Mucosa of stomach (tissue), 1 donor: ENCODE results near the gene ALOX5.

Experiments
- H3K27me3 ChIP-seq: one replicate; pipeline ENCODE4 v1.7.0; 2013; ENCODE audit warnings: mild to moderate bottlenecking, low read length; ENCODE audit not compliant: control insufficient read depth, insufficient read depth
- H3K36me3 ChIP-seq: one replicate; pipeline ENCODE4 v1.7.0; 2013; ENCODE audit warnings: low read length; ENCODE audit not compliant: control insufficient read depth, insufficient read depth
- H3K4me1 ChIP-seq: one replicate; pipeline ENCODE4 v1.7.0; 2013; ENCODE audit warnings: mild to moderate bottlenecking, low read length; ENCODE audit not compliant: control insufficient read depth, insufficient read depth
- H3K4me3 ChIP-seq: one replicate; pipeline ENCODE4 v1.7.0; 2013; ENCODE audit warnings: low read length
- H3K9ac ChIP-seq: one replicate; pipeline ENCODE4 v1.7.0; 2013; ENCODE audit warnings: mild to moderate bottlenecking, low read length, moderate library complexity
- H3K9me3 ChIP-seq: one replicate; pipeline ENCODE4 v1.7.0; 2013; ENCODE audit warnings: mild to moderate bottlenecking, low read length, moderate library complexity; ENCODE audit not compliant: control insufficient read depth
- donor health status: Pancreatic carcinoma.

ALOX5 gene

DNA sequence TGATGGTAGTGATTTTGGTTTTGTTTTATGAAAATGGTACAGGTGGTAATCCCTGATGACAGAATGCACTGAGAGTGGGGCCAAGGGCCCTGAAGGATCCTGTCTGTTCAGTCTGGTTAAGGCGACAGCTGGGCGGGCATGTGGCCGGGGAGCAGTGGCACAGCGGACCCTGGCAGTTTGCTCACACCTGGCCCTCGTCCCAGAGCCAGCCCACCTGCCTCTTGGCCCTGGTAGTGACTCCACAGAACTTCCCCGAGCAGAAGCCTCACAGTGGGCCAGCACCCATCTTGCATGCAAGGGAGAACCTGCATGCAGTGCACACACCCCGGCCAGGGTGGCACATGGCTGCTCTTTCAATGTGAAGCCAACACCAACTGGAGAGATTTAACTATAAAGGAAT lies 82.8 kb downstream of the ALOX5 start:
- Histone ChIP-seq H3K9ac (no peak overlapping the region), H3K36me3 (no peaks in the 10 kb centered on the region), H3K9me3 (no peaks in the 10 kb centered on the region), H3K4me1 (no peaks in the 10 kb centered on the region), H3K27me3 (no peaks in the 10 kb centered on the region), H3K4me3 (no peak overlapping the region)

DNA sequence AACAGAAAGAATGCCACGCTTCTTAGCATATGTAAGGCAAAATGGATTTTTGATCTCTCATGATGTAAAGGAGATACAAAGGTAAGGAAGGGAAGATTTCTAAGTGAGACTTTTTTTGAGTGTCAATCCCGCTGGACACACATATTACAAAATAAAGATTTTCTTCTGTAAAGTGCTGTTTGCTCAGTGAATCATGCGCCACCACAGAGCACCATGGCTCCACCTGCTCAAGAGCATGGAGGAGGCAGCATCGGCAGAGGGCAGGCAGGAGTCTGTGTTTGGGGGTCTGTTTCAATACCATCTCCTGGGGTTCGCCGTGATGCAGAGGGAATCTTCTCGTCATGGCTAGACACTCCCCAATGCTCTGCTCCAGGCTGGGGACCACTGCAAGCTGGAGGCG lies 83.5 kb downstream of the ALOX5 start:
- no peaks in the 10 kb centered on the region for H3K9me3 ChIP-seq
- H3K9ac ChIP-seq: no peak overlapping the region
- H3K4me3 ChIP-seq: no peak overlapping the region
- no peaks in the 10 kb centered on the region for H3K36me3 ChIP-seq
- H3K4me1 ChIP-seq: no peaks in the 10 kb centered on the region
- no peaks in the 10 kb centered on the region for H3K27me3 ChIP-seq

DNA sequence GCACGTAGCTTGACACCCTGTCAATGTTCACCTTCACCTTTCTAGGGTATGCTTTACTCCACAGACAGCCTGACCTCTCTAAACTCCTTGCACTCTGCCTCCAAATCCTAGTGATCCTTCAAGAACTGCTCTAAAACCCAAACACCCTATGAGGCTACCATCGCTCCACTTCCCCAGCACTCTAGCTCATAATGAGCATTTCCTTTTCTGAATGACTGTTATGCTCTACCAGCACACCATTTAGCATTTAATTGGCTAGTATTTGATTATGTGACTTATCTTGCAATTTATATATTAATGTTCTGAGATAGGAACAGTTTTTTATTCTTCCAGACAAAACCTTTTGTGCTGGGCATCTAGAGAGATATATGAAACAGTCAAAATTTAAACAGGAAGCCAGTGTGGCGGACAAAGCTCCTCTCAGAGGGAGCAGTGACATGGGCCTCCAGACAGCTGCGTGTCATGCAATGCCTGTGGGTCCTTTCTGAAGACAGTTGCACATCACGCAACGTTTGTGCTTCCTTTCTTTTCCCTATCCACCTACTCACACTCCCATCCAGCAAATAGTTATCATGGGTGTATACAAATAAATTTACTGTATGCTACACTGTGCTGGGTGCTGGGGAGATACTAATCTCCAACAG lies 86.3 kb downstream of the ALOX5 start:
- Histone ChIP-seq H3K9me3 (no peaks in the 10 kb centered on the region), H3K27me3 (no peaks in the 10 kb centered on the region), H3K9ac (no peak overlapping the region), H3K4me1 (no peaks in the 10 kb centered on the region), H3K4me3 (no peak overlapping the region), H3K36me3 (no peaks in the 10 kb centered on the region)

DNA sequence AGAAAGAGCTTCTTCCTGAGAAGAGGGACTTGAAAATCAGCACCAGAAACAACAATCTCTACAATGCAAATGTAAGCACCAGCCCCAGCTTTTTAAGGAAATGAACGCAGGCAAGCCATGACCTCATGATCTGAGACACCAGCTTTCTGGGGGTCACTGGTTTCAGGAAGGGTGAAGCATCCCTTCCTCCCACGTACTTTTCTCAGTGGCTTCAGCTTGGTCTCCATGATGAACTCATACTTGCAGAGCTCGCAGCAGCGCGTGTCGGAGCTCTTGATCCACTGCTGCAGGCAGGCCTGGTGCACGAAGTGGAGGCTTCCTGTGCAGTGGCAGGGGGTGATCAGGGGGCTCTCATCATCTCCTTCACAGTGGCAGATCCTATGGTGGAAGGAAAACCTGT lies 87.0 kb downstream of the ALOX5 start:
- no peaks in the 10 kb centered on the region for H3K36me3 ChIP-seq
- H3K9ac ChIP-seq: no peak overlapping the region

DNA sequence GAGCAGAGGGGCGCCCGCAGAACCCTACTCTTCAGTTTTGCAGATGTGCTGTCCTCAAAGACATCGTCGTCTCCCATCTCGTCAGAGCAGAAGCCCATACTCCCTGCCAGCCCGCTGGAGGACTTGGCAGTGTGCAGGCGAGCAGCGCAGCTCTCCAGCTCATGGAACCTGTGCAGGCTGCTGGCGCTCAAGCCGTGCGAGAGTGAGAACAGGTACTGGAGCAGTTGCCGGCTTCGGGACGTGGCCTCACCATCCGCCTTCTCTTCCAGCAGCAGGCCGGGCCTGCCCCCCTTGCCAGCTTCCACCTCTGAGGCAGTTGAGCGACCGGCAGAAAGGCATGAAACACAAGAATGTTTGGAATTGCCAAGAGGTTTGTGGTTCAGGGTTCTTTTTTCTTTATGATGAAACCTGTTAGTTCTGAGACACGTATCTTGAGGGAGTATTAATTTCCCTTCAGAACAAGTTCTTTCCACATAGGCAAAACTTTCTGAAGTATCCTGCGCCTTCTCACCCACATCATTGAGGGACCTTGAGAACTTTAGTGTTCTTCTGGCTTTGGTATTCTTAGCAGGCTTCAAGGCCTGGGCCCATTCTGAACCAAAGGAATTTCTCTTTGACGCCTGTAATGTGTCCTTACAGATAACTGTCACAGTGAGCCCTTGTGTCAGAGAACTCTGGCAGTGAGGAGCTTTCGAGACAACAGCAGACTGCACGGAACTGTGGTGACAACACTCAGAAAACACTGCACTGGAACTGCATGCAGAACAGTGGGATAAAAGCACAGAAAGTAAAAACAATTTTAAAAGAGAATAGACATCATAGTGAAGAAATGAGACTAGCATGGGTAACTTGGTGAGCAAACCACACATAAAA lies 89.5 kb downstream of the ALOX5 start:
- Histone ChIP-seq H3K4me3 (no peak overlapping the region), H3K36me3 (no peaks in the 10 kb centered on the region), H3K27me3 (no peaks in the 10 kb centered on the region), H3K9me3 (no peaks in the 10 kb centered on the region), H3K4me1 (no peaks in the 10 kb centered on the region), H3K9ac (no peak overlapping the region)

More for the DNA sequence above, 87.0 kb downstream of the ALOX5 start:
- Histone ChIP-seq H3K4me3 (no peak overlapping the region), H3K27me3 (no peaks in the 10 kb centered on the region), H3K4me1 (no peaks in the 10 kb centered on the region), H3K9me3 (no peaks in the 10 kb centered on the region)

DNA sequence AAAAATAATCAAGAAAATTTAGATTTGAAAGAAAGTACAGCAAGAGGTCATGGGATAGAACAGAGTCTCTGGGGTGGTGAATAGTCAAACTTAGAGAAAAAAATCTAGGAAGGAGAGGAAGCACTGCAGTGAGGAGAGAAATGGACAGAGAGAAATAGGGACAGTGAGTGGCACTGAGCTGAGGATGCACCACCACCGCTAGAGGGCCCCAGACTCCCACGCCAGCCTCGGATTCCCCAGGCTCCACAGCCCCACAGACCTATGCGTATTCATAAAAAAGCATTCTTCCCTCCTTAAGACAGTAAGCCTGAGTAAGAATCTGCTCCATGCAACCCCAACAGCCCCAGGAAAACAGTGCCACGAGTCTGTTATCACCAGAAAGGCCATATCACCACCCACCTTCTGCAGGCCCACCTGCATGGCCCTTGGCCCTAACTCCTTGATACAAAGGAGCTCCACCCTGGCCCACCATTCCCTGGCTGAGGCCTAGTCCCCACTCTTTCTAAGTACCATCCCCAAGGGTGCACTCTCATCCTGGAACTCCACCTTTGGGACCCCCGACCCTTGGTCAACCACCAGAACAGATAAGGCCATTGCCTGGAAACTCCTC lies 91.0 kb downstream of the ALOX5 start:
- H3K36me3 ChIP-seq: no peaks in the 10 kb centered on the region
- peaks cover 1% of the 10 kb centered on the region for H3K4me1 ChIP-seq
- no peaks in the 10 kb centered on the region for H3K27me3 ChIP-seq
- no peaks in the 10 kb centered on the region for H3K9me3 ChIP-seq
- H3K9ac ChIP-seq: no peak overlapping the region
- no peak overlapping the region for H3K4me3 ChIP-seq

DNA sequence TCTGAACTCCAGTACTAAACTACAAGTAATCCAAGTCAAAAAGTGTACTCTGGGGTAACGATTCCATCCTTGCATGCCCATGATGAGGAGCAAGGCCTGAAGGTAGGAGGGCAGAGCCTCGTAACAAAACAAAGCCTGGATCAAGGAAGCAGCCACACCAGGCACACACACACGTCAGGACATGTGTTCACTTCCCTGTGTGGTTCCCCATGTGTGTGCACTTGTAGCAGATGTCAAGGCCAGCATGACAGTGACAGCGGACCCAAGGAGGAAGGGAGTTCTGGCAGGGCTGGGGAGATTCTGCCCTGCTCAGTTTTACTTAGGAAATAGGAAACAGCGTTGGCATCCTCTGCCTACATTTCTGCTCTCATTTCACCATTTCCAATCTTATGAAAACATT lies 92.8 kb downstream of the ALOX5 start:
- no peaks in the 10 kb centered on the region for H3K27me3 ChIP-seq
- H3K4me3 ChIP-seq: no peak overlapping the region
- H3K4me1 ChIP-seq: peaks cover 9% of the 10 kb centered on the region
- no peaks in the 10 kb centered on the region for H3K36me3 ChIP-seq
- H3K9ac ChIP-seq: no peak overlapping the region
- H3K9me3 ChIP-seq: no peaks in the 10 kb centered on the region

DNA sequence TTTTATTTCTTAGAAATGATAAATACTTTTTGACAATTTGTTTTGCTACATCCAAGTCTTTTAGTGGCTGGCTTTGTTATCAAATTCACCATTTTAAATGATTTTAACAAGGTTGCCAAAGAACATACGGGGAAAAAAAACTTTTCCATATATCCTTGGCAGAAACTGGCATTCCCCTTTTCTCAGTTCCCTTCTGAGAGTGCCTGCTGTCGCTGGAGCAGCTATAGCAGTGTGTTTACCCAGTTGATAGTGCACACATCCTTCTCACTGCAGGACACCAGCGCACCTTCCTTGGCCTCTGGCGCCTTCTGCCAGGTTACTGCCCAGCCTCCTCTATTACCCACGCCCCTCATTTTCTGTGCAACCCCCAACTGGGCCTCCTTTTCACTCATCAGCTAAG lies 94.1 kb downstream of the ALOX5 start:
- no peaks in the 10 kb centered on the region for H3K27me3 ChIP-seq
- no peaks in the 10 kb centered on the region for H3K9me3 ChIP-seq
- no peak overlapping the region for H3K4me3 ChIP-seq
- H3K36me3 ChIP-seq: no peaks in the 10 kb centered on the region
- peaks cover 9% of the 10 kb centered on the region for H3K4me1 ChIP-seq
- H3K9ac ChIP-seq: no peak overlapping the region

DNA sequence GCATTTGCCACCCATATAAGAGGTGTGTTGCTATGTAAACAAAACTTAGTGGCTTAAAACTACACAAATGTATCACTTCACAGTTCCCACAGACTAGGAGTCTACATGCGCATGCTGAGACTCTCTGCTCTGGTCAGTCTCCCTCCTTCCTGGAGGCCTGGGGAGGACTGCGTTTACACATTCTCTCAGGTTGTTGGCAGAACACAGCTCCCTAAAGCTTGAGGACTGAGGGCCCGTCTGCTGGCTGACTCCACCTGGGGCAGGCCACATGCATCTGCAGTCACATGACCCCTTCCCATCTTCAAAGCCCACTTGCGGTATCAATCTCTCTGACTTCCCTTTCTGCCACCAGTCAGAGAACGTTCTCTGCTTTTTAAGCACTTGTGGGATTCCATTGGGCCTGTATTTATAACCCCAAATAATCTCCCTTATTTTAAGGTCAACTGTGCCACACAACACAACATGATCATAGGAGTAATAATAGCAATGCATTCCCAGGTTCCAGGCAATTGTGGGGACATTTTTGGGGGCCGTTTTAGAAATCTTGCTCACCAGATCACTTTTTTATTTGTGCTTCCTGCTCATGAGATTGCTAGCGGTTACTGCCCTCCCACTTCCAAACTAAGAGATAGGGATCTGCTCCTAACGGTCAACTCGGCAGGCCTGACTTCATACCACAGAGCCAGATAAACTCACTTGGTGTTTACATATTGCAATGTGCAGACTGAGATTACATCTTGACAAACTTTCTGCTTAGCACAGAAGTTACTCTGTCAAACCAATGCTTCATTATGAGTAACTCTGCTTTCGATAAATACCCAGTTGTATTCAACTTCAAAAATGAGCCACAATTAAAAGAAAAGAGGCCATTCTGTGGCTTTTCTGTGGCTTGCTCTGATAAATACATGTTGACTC lies 96.3 kb downstream of the ALOX5 start:
- H3K9ac ChIP-seq: no peak overlapping the region
- no peaks in the 10 kb centered on the region for H3K36me3 ChIP-seq
- no peaks in the 10 kb centered on the region for H3K9me3 ChIP-seq
- H3K27me3 ChIP-seq: no peaks in the 10 kb centered on the region
- no peak overlapping the region for H3K4me3 ChIP-seq
- H3K4me1 ChIP-seq: peaks cover 9% of the 10 kb centered on the region

DNA sequence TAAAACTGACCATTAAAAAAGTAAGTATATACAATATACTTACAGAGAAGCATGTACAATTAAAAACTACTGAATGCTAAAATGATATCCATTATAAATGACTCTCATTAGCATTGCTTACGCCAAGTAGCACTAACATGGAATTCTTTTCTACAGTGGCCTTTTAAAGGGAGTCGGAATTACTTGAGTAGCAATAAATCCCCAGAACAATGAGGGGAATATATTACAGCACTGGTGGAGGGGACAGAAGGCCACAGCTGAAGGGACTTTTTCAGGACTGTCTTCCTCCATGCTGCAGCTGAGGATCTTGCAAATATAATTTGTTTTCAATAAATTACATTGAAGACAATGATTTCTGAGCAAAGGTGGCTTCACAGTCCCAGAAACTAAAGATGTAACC lies 97.0 kb downstream of the ALOX5 start:
- Histone ChIP-seq H3K4me1 (peaks cover 9% of the 10 kb centered on the region), H3K9me3 (no peaks in the 10 kb centered on the region), H3K27me3 (no peaks in the 10 kb centered on the region), H3K36me3 (no peaks in the 10 kb centered on the region), H3K4me3 (no peak overlapping the region), H3K9ac (no peak overlapping the region)

DNA sequence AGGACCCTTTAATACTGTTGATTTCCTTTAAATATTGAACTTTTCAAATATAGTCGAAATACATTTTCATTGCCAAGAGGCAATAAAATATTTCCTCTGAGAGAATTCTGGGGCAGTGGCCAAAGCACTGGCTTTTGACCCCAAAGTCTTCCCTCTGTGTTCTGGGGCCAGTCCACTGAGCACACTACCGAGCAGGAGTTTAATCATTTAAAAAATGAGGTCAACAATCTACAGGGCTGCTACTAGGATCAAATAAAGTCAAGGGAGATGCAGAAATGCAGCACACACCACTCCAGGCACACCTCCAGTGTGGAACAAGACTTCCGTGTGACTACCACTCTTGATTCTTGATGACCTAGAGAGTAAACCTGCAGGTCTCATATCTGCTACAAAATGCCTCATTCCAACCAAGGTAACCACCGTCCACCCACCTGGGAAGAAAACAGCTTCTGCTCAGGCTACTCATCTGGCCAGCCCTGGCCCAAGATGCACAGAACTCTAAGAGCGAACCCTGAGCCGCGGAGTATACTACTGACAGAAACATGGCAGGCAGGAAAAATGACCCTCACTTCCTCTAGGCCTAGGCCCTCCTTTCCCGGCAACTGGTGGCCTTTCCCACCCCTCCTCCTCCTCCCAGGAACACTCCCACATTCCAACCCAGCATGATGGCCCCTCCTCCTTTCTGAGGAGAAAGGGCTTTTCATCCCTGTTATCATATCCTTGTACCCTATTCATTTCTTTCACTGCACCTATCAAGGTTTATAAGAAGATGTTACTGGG lies 97.7 kb downstream of the ALOX5 start:
- Histone ChIP-seq H3K36me3 (no peaks in the 10 kb centered on the region), H3K4me1 (peaks cover 9% of the 10 kb centered on the region), H3K4me3 (no peak overlapping the region), H3K27me3 (no peaks in the 10 kb centered on the region), H3K9ac (no peak overlapping the region), H3K9me3 (no peaks in the 10 kb centered on the region)
